Measurements from ENCODE around the gene ZNF664. TPM values are rescaled to one million over a fixed set of nuclear protein-coding genes. Genes with fewer than 3 reads are reported as not detected.

Gene ZNF664
- total and polyA plus RNA-seq, 8 donors, result 23.0 to 72.7 (median 56.7) TPM

- no peak for TF ChIP-seq CTCF (IDR thresholded peaks at IDR 0.05)
- 81 to 89% methylated on average over 7 of the region's 7 CpGs for WGBS, 2 donors
- Histone ChIP-seq H3K27ac (no peak overlapping the region), H3K27me3 (no peaks in the 10 kb centered on the region), H3K4me1 (no peaks in the 10 kb centered on the region), H3K4me3 (no peak overlapping the region), H3K36me3 (no peaks in the 10 kb centered on the region), H3K9me3 (no peaks in the 10 kb centered on the region)
- FAIRE-seq, result no peak
- intact Hi-C loops (cut with DNase I), result no loop called here
- DNase-seq, result no peak
- no peak for ATAC-seq
These were observed 44.1 kb upstream of the ZNF664 start for GRCh38 chr12:123928897-123929296.

- FAIRE-seq (no peak), ATAC-seq (no peak), DNase-seq (no peak)
- Histone ChIP-seq H3K4me3 (no peak overlapping the region), H3K9me3 (no peaks in the 10 kb centered on the region), H3K27ac (no peak overlapping the region), H3K36me3 (no peaks in the 10 kb centered on the region), H3K27me3 (no peaks in the 10 kb centered on the region), H3K4me1 (no peaks in the 10 kb centered on the region)
- intact Hi-C loops (cut with DNase I), result no loop called here
- TF ChIP-seq CTCF (IDR thresholded peaks at IDR 0.05), result no peak
- 87 to 94% methylated on average over 9 of the region's 9 CpGs for WGBS, 2 donors
These were observed 43.0 kb upstream of the ZNF664 start for GRCh38 chr12:123929946-123930583.

DNA sequence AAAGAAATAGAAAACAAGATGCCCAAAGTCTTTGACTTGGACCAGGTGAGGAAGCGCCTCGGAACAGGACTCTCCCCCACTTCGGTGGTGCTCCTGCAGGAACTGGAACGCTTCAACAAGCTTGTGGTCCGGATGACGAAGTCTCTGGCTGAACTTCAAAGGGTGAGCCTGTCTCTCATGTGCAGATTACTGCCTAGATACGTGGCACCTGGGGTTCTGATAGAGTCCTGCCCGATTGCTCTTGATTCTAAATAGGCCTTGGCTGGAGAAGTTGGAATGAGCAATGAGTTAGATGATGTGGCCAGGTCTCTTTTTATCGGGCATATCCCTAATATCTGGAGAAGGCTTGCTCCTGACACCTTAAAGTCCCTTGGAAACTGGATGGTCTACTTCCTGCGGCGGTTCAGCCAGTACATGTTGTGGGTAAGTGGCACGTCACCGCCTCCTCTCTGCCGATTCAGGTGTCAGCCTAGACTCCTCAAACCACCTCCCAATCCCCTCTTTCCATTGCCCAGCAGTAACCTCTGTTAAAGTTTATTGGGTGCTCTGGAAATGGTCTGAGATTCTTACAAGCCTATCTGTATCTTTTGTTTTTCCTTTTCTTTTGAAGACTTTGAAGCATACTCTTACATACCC lies 41.2 kb upstream of the ZNF664 start:
- FAIRE-seq, result no peak
- 90% methylated on average over 14 of the region's 14 CpGs for WGBS, 2 donors
- Histone ChIP-seq H3K27ac (no peak overlapping the region), H3K36me3 (peaks cover 0 to 2% (median 0%) of the 10 kb centered on the region in 3 donors), H3K4me3 (no peak overlapping the region), H3K9me3 (no peaks in the 10 kb centered on the region), H3K27me3 (no peaks in the 10 kb centered on the region), H3K4me1 (no peaks in the 10 kb centered on the region)
- TF ChIP-seq CTCF (IDR thresholded peaks at IDR 0.05), result no peak
- no peak for DNase-seq
- ATAC-seq, result no peak
- intact Hi-C loops (cut with DNase I), result no loop called here

DNA sequence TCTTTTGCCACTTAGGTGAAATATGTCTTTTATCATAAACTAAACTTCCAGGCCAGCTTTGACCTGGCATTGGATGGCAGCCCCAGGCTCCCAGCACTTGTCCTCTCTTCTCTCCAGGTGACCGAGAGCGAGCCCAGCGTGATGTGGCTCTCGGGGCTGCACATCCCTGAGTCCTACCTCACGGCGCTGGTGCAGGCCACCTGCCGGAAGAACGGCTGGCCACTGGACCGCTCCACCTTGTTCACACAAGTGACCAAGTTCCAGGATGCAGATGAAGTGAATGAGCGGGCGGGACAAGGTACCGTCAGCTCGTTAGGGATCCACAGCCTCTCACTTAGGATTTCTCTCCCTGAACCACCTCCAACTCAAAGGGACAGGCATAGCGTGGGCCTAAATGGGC lies 39.8 kb upstream of the ZNF664 start:
- Histone ChIP-seq H3K4me3 (no peak overlapping the region), H3K27me3 (no peaks in the 10 kb centered on the region), H3K27ac (no peak overlapping the region), H3K36me3 (peaks cover 0 to 6% (median 6%) of the 10 kb centered on the region in 3 donors), H3K9me3 (no peaks in the 10 kb centered on the region), H3K4me1 (no peaks in the 10 kb centered on the region)
- no peak for FAIRE-seq
- DNase-seq, result no peak
- intact Hi-C loops (cut with DNase I), result no loop called here
- ATAC-seq, result no peak
- TF ChIP-seq CTCF (IDR thresholded peaks at IDR 0.05), result no peak
- 91 to 93% methylated on average over 14 of the region's 14 CpGs for WGBS, 2 donors

DNA sequence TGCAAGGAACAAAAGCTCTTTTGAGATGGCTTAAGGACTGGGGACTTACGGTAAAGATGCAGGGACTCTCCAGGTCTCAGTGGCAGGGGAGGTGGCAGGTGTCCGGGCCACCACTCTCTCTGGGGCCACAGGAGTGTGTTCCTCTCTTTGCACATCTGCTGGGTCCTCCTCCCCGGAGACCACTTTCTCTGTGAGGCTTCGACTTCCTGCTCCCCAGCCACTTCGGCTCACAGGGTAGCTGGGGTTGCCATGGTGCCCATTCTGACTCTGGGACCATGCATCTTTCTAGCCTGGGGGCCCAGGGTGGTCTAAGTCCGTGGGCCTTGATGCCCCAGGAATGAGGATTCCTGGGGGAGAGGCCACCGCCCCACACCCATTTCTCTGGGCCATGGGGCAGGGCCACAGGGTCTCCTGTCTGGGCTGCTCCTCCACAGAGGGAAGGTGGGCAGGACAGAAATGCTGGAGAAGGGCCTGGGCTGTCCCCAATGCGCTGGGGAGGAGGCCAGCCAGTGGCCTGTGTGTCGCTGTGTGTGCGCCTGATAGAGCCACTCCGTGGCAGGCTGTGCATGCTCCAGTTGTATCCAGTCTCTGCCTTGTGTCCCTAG lies 38.9 kb upstream of the ZNF664 start:
- TF ChIP-seq CTCF (IDR thresholded peaks at IDR 0.05), result no peak
- 84 to 87% methylated on average over 11 of the region's 11 CpGs for WGBS, 2 donors
- FAIRE-seq, result no peak
- intact Hi-C loops (cut with DNase I), result no loop called here
- DNase-seq, result no peak
- no peak for ATAC-seq
- Histone ChIP-seq H3K27ac (no peak overlapping the region), H3K9me3 (no peaks in the 10 kb centered on the region), H3K4me1 (no peaks in the 10 kb centered on the region), H3K27me3 (no peaks in the 10 kb centered on the region), H3K36me3 (peaks cover 0 to 6% (median 6%) of the 10 kb centered on the region in 3 donors), H3K4me3 (no peak overlapping the region)

Data from pancreas (tissue), 10 donors.